Neural progenitor cell (in vitro differentiated cells): ENCODE data around the gene SLF2.

ENCODE experiments used
- EZH2phosphoT487 ChIP-seq: fragments of 200-600 bp; sonication (generic); IDR thresholded peaks from 2 replicates; pipeline ENCODE4 v1.6.1; 2017; ENCODE audit warnings: antibody characterized with exemption
- TF ChIP-seq, protein P1 (sequence below): fragments of 200-600 bp; sonication (generic); IDR thresholded peaks from 2 replicates; pipeline ENCODE4 v1.5.1; 2017; ENCODE audit warnings: antibody characterized with exemption, mild to moderate bottlenecking

DNA sequence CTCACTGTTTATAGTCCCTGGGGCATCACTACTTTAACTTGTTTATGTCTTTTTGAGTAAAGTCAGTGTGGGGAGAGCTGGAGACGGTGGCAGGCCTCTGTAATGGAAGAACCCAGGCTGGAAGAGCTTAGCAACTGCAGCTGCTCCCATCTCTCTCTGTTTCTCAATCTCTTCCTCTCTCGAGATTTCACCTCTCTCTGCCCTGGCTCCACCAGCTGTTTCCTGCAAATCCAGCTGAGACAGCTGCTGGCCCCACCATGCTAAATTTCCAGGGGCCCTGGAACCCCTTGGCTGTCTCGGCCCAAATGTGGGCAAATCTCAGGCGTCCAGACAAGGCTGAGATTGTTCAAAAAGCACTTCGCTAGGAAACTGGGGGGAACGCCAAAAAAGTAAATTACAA is 25.8 kb upstream of the SLF2 start:
- TF ChIP-seq, protein P1, sequence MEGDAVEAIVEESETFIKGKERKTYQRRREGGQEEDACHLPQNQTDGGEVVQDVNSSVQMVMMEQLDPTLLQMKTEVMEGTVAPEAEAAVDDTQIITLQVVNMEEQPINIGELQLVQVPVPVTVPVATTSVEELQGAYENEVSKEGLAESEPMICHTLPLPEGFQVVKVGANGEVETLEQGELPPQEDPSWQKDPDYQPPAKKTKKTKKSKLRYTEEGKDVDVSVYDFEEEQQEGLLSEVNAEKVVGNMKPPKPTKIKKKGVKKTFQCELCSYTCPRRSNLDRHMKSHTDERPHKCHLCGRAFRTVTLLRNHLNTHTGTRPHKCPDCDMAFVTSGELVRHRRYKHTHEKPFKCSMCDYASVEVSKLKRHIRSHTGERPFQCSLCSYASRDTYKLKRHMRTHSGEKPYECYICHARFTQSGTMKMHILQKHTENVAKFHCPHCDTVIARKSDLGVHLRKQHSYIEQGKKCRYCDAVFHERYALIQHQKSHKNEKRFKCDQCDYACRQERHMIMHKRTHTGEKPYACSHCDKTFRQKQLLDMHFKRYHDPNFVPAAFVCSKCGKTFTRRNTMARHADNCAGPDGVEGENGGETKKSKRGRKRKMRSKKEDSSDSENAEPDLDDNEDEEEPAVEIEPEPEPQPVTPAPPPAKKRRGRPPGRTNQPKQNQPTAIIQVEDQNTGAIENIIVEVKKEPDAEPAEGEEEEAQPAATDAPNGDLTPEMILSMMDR, result no peak
- TF ChIP-seq EZH2phosphoT487, result no peak
